NT2/D1 (cell line): ENCODE measurements around the gene MGST3.

Experiments used
- SUZ12 ChIP-seq: IDR thresholded peaks from 2 replicates; pipeline ENCODE4 v1.6.1; 2011; ENCODE audit not compliant: insufficient read length, insufficient read depth; ENCODE audit errors: extremely low read depth
- ZNF274 ChIP-seq: IDR thresholded peaks from 2 replicates; pipeline ENCODE4 v1.6.1; 2011; ENCODE audit warnings: mild to moderate bottlenecking, low read depth, low read length

GRCh38 chr1:165697491-165697880 is 66.5 kb downstream of the MGST3 start:
- TF ChIP-seq SUZ12 (no peak), ZNF274 (no peak)
